Fibroblast of lung (primary cell): ENCODE results near the gene DDHD1. TPM values are rescaled to one million over a fixed set of nuclear protein-coding genes. Genes with fewer than 3 reads are reported as not detected.

Source experiments
- DNase-seq, 2 donors: peaks; one replicate each; pipeline versions ENCODE4 v3.0.0 to v3.0.0-alpha.2; 2010; ENCODE audit warnings: low read depth in 2 of 2
- H2AFZ ChIP-seq: 2 replicates; pipeline ENCODE4 v1.5.1; 2012; ENCODE audit warnings: low read length, control low read depth, inconsistent platforms
- H3K27ac ChIP-seq: 2 replicates; pipeline ENCODE4 v1.5.1; 2011; ENCODE audit warnings: low read length, control low read depth; ENCODE audit not compliant: insufficient read depth
- H3K27me3 ChIP-seq: 2 replicates; pipeline ENCODE4 v1.5.1; 2011; ENCODE audit warnings: mild to moderate bottlenecking, low read length; ENCODE audit not compliant: control insufficient read depth, insufficient read depth
- H3K36me3 ChIP-seq: 2 replicates; pipeline ENCODE4 v1.5.1; 2011; ENCODE audit warnings: low read length; ENCODE audit not compliant: control insufficient read depth, insufficient read depth
- H3K4me1 ChIP-seq: 2 replicates; pipeline ENCODE4 v1.5.1; 2011; ENCODE audit warnings: low read length; ENCODE audit not compliant: control insufficient read depth, insufficient read depth; ENCODE audit errors: extremely low read depth
- H3K4me2 ChIP-seq: 2 replicates; pipeline ENCODE4 v1.5.1; 2011; ENCODE audit warnings: low read length, control low read depth; ENCODE audit not compliant: insufficient read depth; ENCODE audit errors: extremely low read depth
- H3K4me3 ChIP-seq, 4 experiments: fragments of 200-600 bp in 1 of 4; sonication (generic) in 1 of 4; replicated peaks in 1 of 4; 2 replicates each; pipeline ENCODE4 v1.5.1; 2011 to 2016; ENCODE audit warnings: low read length in 4 of 4, low read depth in 3 of 4, mild to moderate bottlenecking in 3 of 4, control low read depth in 2 of 4, inconsistent platforms in 1 of 4, mixed read lengths in 1 of 4; ENCODE audit not compliant: insufficient read depth in 1 of 4; ENCODE audit errors: control extremely low read depth in 1 of 4
- H3K79me2 ChIP-seq: 2 replicates; pipeline ENCODE4 v1.5.1; 2012; ENCODE audit warnings: mild to moderate bottlenecking, low read length, inconsistent platforms; ENCODE audit not compliant: control insufficient read depth, insufficient read depth
- H3K9ac ChIP-seq: 2 replicates; pipeline ENCODE4 v1.5.1; 2011; ENCODE audit warnings: mild to moderate bottlenecking, low read length, control low read depth; ENCODE audit not compliant: insufficient read depth
- H3K9me3 ChIP-seq: 2 replicates; pipeline ENCODE4 v1.5.1; 2012; ENCODE audit warnings: low read depth, low read length; ENCODE audit not compliant: control insufficient read depth, insufficient read depth
- H4K20me1 ChIP-seq: 2 replicates; pipeline ENCODE4 v1.5.1; 2011; ENCODE audit warnings: low read length; ENCODE audit not compliant: control insufficient read depth, insufficient read depth; ENCODE audit errors: extremely low read depth
- CTCF ChIP-seq, 2 donors: IDR thresholded peaks in 1 of 2; conservative IDR thresholded peaks in 1 of 2; 1 replicate in 1 of 2; 2 replicates in 1 of 2; pipeline ENCODE4 v1.5.1; 2011 to 2012; ENCODE audit warnings: low read length in 2 of 2, control low read depth in 1 of 2, inconsistent platforms in 1 of 2, low read depth in 1 of 2, mild to moderate bottlenecking in 1 of 2
- EZH2 ChIP-seq: IDR thresholded peaks from 2 replicates; pipeline ENCODE4 v1.5.1; 2012; ENCODE audit warnings: low read length, control low read depth, mild to moderate bottlenecking; ENCODE audit errors: missing control alignments
- polyA plus RNA-seq, 2 donors: library from polyadenylated mRNA; depleted of rRNA in 1 of 2; stranded (reverse) in 1 of 2; unstranded in 1 of 2; fragments of >200 nt; gene quantifications; 2 replicates each; pipeline ENCODE4 v1.2.1, GENCODE V29; 2011 to 2012; ENCODE audit warnings: missing spikeins in 1 of 2
- total RNA-seq: library from RNA; depleted of rRNA; stranded (reverse); fragments of >200 nt; gene quantifications from 2 replicates; pipeline ENCODE4 v1.2.1, GENCODE V29; 2014

DDHD1 gene
- total and polyA plus RNA-seq, 2 donors (not counting 1 experiment from before 2014, with no cell fraction given): 13.6 to 30.6 TPM

GRCh38 chr14:53032838-53033390, 120.2 kb downstream of the DDHD1 start:
- peak overlapping the region; percentile 13 for H3K27ac ChIP-seq
- no peaks in the 10 kb centered on the region for H3K36me3 ChIP-seq
- H3K4me1 ChIP-seq: peaks cover 26% of the 10 kb centered on the region
- no peak overlapping the region for H2AFZ ChIP-seq
- TF ChIP-seq CTCF (conservative IDR thresholded peaks at IDR 0.05 in 1 of 2, IDR thresholded peaks at IDR 0.05 in 1 of 2; ENCODE audit: low read depth in 1 of 2, low read length in 2 of 2) (no peak), EZH2 (no peak)
- no peaks in the 10 kb centered on the region for H3K9me3 ChIP-seq
- no peak overlapping the region for H3K4me2 ChIP-seq
- H3K4me3 ChIP-seq: no peak overlapping the region
- H4K20me1 ChIP-seq: no peaks in the 10 kb centered on the region
- DNase-seq: peak in 1 of 2 donors; percentile 43
- no peak overlapping the region for H3K9ac ChIP-seq
- no peaks in the 10 kb centered on the region for H3K27me3 ChIP-seq
- no peaks in the 10 kb centered on the region for H3K79me2 ChIP-seq

GRCh38 chr14:53032161-53032803, 120.8 kb downstream of the DDHD1 start:
- Histone ChIP-seq H3K9me3 (no peaks in the 10 kb centered on the region), H3K79me2 (no peaks in the 10 kb centered on the region)
- DNase-seq: peak; percentile 82 to 94

GRCh38 chr14:53027562-53027961, 125.6 kb downstream of the DDHD1 start:
- no peaks in the 10 kb centered on the region for H3K27me3 ChIP-seq
- peaks cover 11% of the 10 kb centered on the region for H3K4me1 ChIP-seq
- no peaks in the 10 kb centered on the region for H3K79me2 ChIP-seq
- no peak overlapping the region for H3K4me2 ChIP-seq
- no peak overlapping the region for H3K27ac ChIP-seq
- no peak overlapping the region for H3K4me3 ChIP-seq
- no peak for TF ChIP-seq CTCF (conservative IDR thresholded peaks at IDR 0.05 in 1 of 2, IDR thresholded peaks at IDR 0.05 in 1 of 2; ENCODE audit: low read depth in 1 of 2, low read length in 2 of 2)
- no peak for TF ChIP-seq EZH2
- no peaks in the 10 kb centered on the region for H3K36me3 ChIP-seq
- no peaks in the 10 kb centered on the region for H4K20me1 ChIP-seq
- no peak overlapping the region for H3K9ac ChIP-seq
- H2AFZ ChIP-seq: no peak overlapping the region
- no peak for DNase-seq
- no peaks in the 10 kb centered on the region for H3K9me3 ChIP-seq

More at GRCh38 chr14:53032161-53032803, 120.8 kb downstream of the DDHD1 start:
- Histone ChIP-seq H2AFZ (no peak overlapping the region), H3K36me3 (no peaks in the 10 kb centered on the region), H3K4me3 (no peak overlapping the region), H3K27me3 (no peaks in the 10 kb centered on the region), H3K9ac (no peak overlapping the region), H3K4me2 (peak overlapping the region; percentile 69), H4K20me1 (no peaks in the 10 kb centered on the region), H3K4me1 (peaks cover 26% of the 10 kb centered on the region), H3K27ac (peak overlapping the region; percentile 13)
- TF ChIP-seq EZH2 (no peak), CTCF (conservative IDR thresholded peaks at IDR 0.05 in 1 of 2, IDR thresholded peaks at IDR 0.05 in 1 of 2; ENCODE audit: low read depth in 1 of 2, low read length in 2 of 2) (no peak)
